Liver (tissue), 9 donors: ENCODE measurements around the gene PLIN3. TPM values are rescaled to one million over a fixed set of nuclear protein-coding genes. Genes with fewer than 3 reads are reported as not detected.
"Not testable (repeated sequence)": the region's sequence is repeated elsewhere in the genome, so short reads cannot be mapped to it uniquely, and the experiment has no call there.

ENCODE experiments used
- DNase-seq: peaks from one replicate; pipeline ENCODE4 v3.0.0-alpha.2; 2017; ENCODE audit warnings: low spot score
- H3K27ac ChIP-seq, 2 donors: one replicate each; pipeline ENCODE4 v1.7.0; 2013; ENCODE audit warnings: inconsistent platforms in 2 of 2, low read length in 2 of 2, control low read depth in 1 of 2, low read depth in 1 of 2, mild to moderate bottlenecking in 1 of 2
- H3K27me3 ChIP-seq, 4 donors: one replicate each; pipeline versions ENCODE4 v1.6.1 to v1.7.0; 2013; ENCODE audit warnings: low read length in 3 of 4, inconsistent platforms in 1 of 4, mild to moderate bottlenecking in 1 of 4, moderate library complexity in 1 of 4; ENCODE audit not compliant: control insufficient read depth in 4 of 4, insufficient read depth in 4 of 4
- H3K36me3 ChIP-seq, 4 donors: one replicate each; pipeline versions ENCODE4 v1.6.1 to v1.7.0; 2013; ENCODE audit warnings: low read length in 3 of 4, mild to moderate bottlenecking in 3 of 4, low read depth in 1 of 4, moderate library complexity in 1 of 4; ENCODE audit not compliant: control insufficient read depth in 4 of 4, insufficient read depth in 3 of 4
- H3K4me1 ChIP-seq, 4 donors: one replicate each; pipeline versions ENCODE4 v1.6.1 to v1.7.0; 2013; ENCODE audit warnings: low read length in 3 of 4, mild to moderate bottlenecking in 3 of 4, moderate library complexity in 1 of 4; ENCODE audit not compliant: control insufficient read depth in 4 of 4, insufficient read depth in 4 of 4
- H3K4me3 ChIP-seq, 3 donors: one replicate each; pipeline versions ENCODE4 v1.6.1 to v1.7.0; 2013; ENCODE audit warnings: low read length in 3 of 3, control low read depth in 1 of 3, low read depth in 1 of 3, mild to moderate bottlenecking in 1 of 3
- H3K9ac ChIP-seq, 2 donors: one replicate each; pipeline ENCODE4 v1.7.0; 2013; ENCODE audit warnings: low read length in 2 of 2, mild to moderate bottlenecking in 2 of 2, moderate library complexity in 2 of 2, control low read depth in 1 of 2, low read depth in 1 of 2
- H3K9me3 ChIP-seq, 4 donors: one replicate each; pipeline versions ENCODE4 v1.6.1 to v1.7.0; 2013; ENCODE audit warnings: low read length in 3 of 4; ENCODE audit not compliant: control insufficient read depth in 4 of 4
- ATF3 ChIP-seq: IDR thresholded peaks from 2 replicates; pipeline ENCODE4 v1.6.1; 2016; ENCODE audit warnings: antibody characterized with exemption
- CTCF ChIP-seq: fragments of 150-350 bp; IDR thresholded peaks from 2 replicates; pipeline ENCODE4 v1.5.1; 2017; ENCODE audit warnings: improper control_type of control experiment, low read depth, low read length; ENCODE audit not compliant: missing input control
- EGR1 ChIP-seq, 2 donors: IDR thresholded peaks; 2 replicates each; pipeline ENCODE4 v1.6.1; 2016 to 2018; ENCODE audit warnings: antibody characterized with exemption in 2 of 2, low read depth in 2 of 2
- FOXA1 ChIP-seq: IDR thresholded peaks from 2 replicates; pipeline ENCODE4 v1.6.1; 2016; ENCODE audit warnings: antibody characterized with exemption
- HNF4A ChIP-seq, 2 donors: conservative IDR thresholded peaks; 2 replicates each; pipeline ENCODE4 v1.6.1; 2016; ENCODE audit warnings: antibody characterized with exemption in 2 of 2, mild to moderate bottlenecking in 2 of 2
- HNF4G ChIP-seq: IDR thresholded peaks from 2 replicates; pipeline ENCODE4 v1.6.1; 2016; ENCODE audit warnings: antibody characterized with exemption
- MAX ChIP-seq: IDR thresholded peaks from 2 replicates; pipeline ENCODE4 v1.6.1; 2016; ENCODE audit warnings: antibody characterized with exemption
- NR2F2 ChIP-seq: IDR thresholded peaks from 2 replicates; pipeline ENCODE4 v1.6.1; 2016; ENCODE audit warnings: antibody characterized with exemption
- RAD21 ChIP-seq, 2 donors: IDR thresholded peaks; 2 replicates each; pipeline ENCODE4 v1.6.1; 2016; ENCODE audit warnings: antibody characterized with exemption in 2 of 2, mild to moderate bottlenecking in 2 of 2
- RXRA ChIP-seq, 2 donors: IDR thresholded peaks; 2 replicates each; pipeline ENCODE4 v1.6.1; 2017 to 2018; ENCODE audit warnings: antibody characterized with exemption in 2 of 2, mild to moderate bottlenecking in 1 of 2
- TAF1 ChIP-seq: conservative IDR thresholded peaks from 2 replicates; pipeline ENCODE4 v1.6.1; 2016; ENCODE audit warnings: antibody characterized with exemption, mild to moderate bottlenecking
- YY1 ChIP-seq: IDR thresholded peaks from 2 replicates; pipeline ENCODE4 v1.6.1; 2016; ENCODE audit warnings: antibody characterized with exemption, mild to moderate bottlenecking
- ZBTB33 ChIP-seq: IDR thresholded peaks from 2 replicates; pipeline ENCODE4 v1.6.1; 2016; ENCODE audit warnings: antibody characterized with exemption
- WGBS: extraction: QIAGEN DNeasy Blood & Tissue Kit; methylation state at CpG from one replicate; pipeline ENCODE4 v1.1.7; 2013; 5-methylcytosine and 5-hydroxymethylcytosine counted together
- polyA plus RNA-seq, 2 donors: library from polyadenylated mRNA; stranded (reverse) in 1 of 2; unstranded in 1 of 2; fragments of 200-250 nt in 1 of 2; fragments of >200 nt in 1 of 2; fragmentation: Nextera tagmentation in 1 of 2; extraction: Ambion mirVana in 1 of 2; gene quantifications; one replicate each; pipeline versions ENCODE4 v1.2.1 to v1.2.3, GENCODE V29; 2013 to 2015
- total RNA-seq, 2 donors: library from RNA; depleted of rRNA; stranded (reverse); fragments of >200 nt; gene quantifications; one replicate each; pipeline ENCODE4 v1.2.3, GENCODE V29; 2014
- donor health status: healthy.
- donor health status: healthy.
- donor health status: healthy.
- donor health status: healthy.
- donor health status: healthy.

The PLIN3 gene
- total and polyA plus RNA-seq, 4 donors = 16.9 to 30.2 (median 20.7) TPM

GRCh38 chr19:4897146-4897545, 29.7 kb upstream of the PLIN3 start:
- Histone ChIP-seq H3K4me3 (no peak overlapping the region), H3K27me3 (no peaks in the 10 kb centered on the region), H3K4me1 (peaks cover 0 to 3% (median 0%) of the 10 kb centered on the region in 4 donors), H3K27ac (no peak overlapping the region), H3K36me3 (no peaks in the 10 kb centered on the region), H3K9me3 (no peaks in the 10 kb centered on the region), H3K9ac (no peak overlapping the region)
- no peak for TF ChIP-seq HNF4A (conservative IDR thresholded peaks at IDR 0.05)
- TF ChIP-seq HNF4G = no peak
- 95% methylated on average over 7 of the region's 7 CpGs for WGBS
- DNase-seq = no peak

- Histone ChIP-seq H3K27me3 (no peaks in the 10 kb centered on the region), H3K9ac (no peak overlapping the region), H3K4me3 (no peak overlapping the region), H3K36me3 (no peaks in the 10 kb centered on the region), H3K4me1 (peaks cover 0 to 3% (median 0%) of the 10 kb centered on the region in 4 donors), H3K9me3 (no peaks in the 10 kb centered on the region), H3K27ac (no peak overlapping the region)
- WGBS = 66% methylated on average over 3 of the region's 3 CpGs
- TF ChIP-seq ZBTB33 = no peak
- TF ChIP-seq ATF3 = no peak
- no peak for TF ChIP-seq HNF4A (conservative IDR thresholded peaks at IDR 0.05)
- no peak for TF ChIP-seq RXRA (IDR thresholded peaks at IDR 0.05)
- TF ChIP-seq MAX = no peak
- no peak for TF ChIP-seq NR2F2
- TF ChIP-seq FOXA1 = no peak
- no peak for TF ChIP-seq HNF4G
- TF ChIP-seq CTCF = no peak
- no peak for TF ChIP-seq TAF1
- no peak for TF ChIP-seq YY1
- no peak for TF ChIP-seq RAD21 (IDR thresholded peaks at IDR 0.05)
- no peak for TF ChIP-seq EGR1 (IDR thresholded peaks at IDR 0.05; ENCODE audit: low read depth in 2 of 2)
- no peak for DNase-seq
Measured at GRCh38 chr19:4896372-4896771, 28.9 kb upstream of the PLIN3 start.

GRCh38 chr19:4892962-4893361, 25.5 kb upstream of the PLIN3 start:
- H3K36me3 ChIP-seq, H3K27ac ChIP-seq, DNase-seq, H3K4me3 ChIP-seq, H3K9me3 ChIP-seq, H3K27me3 ChIP-seq, H3K9ac ChIP-seq, H3K4me1 ChIP-seq: not testable (repeated sequence)
- 92% methylated on average over 11 of the region's 11 CpGs for WGBS
